ENCODE data around the gene MICA. TPM values are rescaled to one million over a fixed set of nuclear protein-coding genes. Genes with fewer than 3 reads are reported as not detected.
"Not testable (repeated sequence)": the region's sequence is repeated elsewhere in the genome, so short reads cannot be mapped to it uniquely, and the experiment has no call there.

Gene MICA
- total RNA-seq, 1 experiment from 2014 or later = 35.0 TPM

DNA sequence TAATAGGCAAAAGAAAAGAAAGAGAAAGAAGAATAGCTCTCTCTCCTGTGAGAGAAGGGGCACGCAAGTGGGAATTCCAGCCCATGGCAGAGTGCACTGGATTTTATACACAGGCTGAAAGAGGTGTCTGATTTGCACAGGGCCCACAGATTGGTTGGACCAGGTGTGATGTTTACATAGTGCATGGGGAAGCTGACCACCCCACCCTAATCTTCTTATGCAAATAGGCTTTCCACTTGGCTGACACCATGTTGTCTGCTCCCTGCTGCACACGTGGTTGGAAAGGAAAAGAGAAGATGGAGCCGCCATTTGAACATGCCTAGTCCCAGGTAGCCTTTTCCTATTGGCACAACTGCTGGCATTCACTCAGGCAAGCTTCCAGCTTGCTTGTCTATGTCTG is 20.2 kb downstream of the MICA start:
- no peaks in the 10 kb centered on the region for H4K20me1 ChIP-seq (ENCODE audit: low read length)
- POLR2A ChIA-PET (ENCODE audit: unreplicated experiment) = no interaction called here
- H3K27ac ChIP-seq (ENCODE audit: low read length) = no peak overlapping the region
- no peak overlapping the region for H3K4me2 ChIP-seq (ENCODE audit: low read length)
- no TSS peak for BruUV-seq (replicated peaks)
- TF ChIP-seq EZH2 (IDR thresholded peaks at IDR 0.05; ENCODE audit: low read length, unreplicated experiment) (no peak), EZH2phosphoT487 (IDR thresholded peaks at IDR 0.05; ENCODE audit: borderline replicate concordance, low read length) (no peak)
- TF ChIP-seq, protein P1, sequence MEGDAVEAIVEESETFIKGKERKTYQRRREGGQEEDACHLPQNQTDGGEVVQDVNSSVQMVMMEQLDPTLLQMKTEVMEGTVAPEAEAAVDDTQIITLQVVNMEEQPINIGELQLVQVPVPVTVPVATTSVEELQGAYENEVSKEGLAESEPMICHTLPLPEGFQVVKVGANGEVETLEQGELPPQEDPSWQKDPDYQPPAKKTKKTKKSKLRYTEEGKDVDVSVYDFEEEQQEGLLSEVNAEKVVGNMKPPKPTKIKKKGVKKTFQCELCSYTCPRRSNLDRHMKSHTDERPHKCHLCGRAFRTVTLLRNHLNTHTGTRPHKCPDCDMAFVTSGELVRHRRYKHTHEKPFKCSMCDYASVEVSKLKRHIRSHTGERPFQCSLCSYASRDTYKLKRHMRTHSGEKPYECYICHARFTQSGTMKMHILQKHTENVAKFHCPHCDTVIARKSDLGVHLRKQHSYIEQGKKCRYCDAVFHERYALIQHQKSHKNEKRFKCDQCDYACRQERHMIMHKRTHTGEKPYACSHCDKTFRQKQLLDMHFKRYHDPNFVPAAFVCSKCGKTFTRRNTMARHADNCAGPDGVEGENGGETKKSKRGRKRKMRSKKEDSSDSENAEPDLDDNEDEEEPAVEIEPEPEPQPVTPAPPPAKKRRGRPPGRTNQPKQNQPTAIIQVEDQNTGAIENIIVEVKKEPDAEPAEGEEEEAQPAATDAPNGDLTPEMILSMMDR (conservative IDR thresholded peaks at IDR 0.05; ENCODE audit: low read depth, low read length) = no peak
- CTCF ChIA-PET = no interaction called here
- no peaks in the 10 kb centered on the region for H3F3A ChIP-seq (ENCODE audit: low read length, unreplicated experiment)
- no peak overlapping the region for H2AFZ ChIP-seq (ENCODE audit: low read length)
- H3K79me2 ChIP-seq (ENCODE audit: low read length) = no peaks in the 10 kb centered on the region
- no peaks in the 10 kb centered on the region for H3K9me2 ChIP-seq (replicated peaks; ENCODE audit: low read length)
- no peaks in the 10 kb centered on the region for H3K36me3 ChIP-seq (ENCODE audit: low read depth, low read length)
- DNase-seq (no peak), ATAC-seq (no peak)
- no peaks in the 10 kb centered on the region for H3K4me1 ChIP-seq (ENCODE audit: insufficient read depth, low read length)
- no peaks in the 10 kb centered on the region for H3K9me3 ChIP-seq (ENCODE audit: low read length)
- H3K27me3 ChIP-seq (ENCODE audit: low read length) = no peaks in the 10 kb centered on the region
- H3K9ac ChIP-seq (ENCODE audit: low read length) = no peak overlapping the region
- intact Hi-C loops (cut with micrococcal nuclease) = no loop called here
- no peak overlapping the region for H3K4me3 ChIP-seq (ENCODE audit: low read length)

DNA sequence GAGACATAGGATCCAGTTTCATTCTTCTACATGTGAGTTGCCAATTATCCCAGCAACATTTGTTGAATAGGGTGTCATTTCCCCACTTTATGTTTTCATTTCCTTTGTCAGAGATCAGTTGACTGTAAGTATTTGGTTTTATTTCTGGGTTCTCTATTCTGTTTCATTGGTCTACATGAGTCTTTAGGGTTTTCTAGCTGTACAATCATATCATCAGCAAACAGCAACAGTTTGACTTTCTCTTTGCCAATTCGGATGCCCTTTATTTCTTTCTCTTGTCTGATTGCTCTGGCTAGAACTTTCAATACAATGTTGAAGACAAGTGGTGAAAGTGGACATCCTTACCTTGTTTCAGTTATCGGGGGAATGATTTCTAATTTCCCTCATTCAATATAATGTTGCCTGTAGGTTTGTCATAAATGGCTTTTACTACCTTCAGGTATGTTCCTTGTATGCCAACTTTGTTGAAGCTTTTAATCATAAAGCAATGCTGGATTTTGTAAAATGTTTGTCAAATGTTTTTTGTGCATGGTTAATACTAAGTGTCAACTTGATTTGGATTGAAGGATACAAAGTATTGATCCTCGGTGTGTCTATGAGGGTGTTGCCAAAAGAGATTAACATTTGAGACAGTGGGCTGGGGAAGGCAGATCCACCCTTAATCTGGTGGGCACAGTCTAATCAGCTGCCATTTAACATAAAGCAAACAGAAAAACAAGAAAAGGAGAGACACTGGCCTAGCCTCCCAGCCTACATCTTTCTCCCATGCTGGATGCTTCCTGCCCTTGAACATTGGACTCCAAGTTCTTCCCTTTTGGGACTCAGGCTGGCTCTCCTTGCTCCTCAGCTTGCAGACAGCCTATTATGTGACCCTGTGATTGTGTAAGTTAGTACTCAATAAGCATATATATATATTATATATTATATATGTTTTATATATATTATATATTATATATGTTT is 23.3 kb downstream of the MICA start:
- Histone ChIP-seq H3F3A (ENCODE audit: low read length, unreplicated experiment) (no peaks in the 10 kb centered on the region), H3K27ac (ENCODE audit: low read length) (no peak overlapping the region), H3K79me2 (ENCODE audit: low read length) (no peaks in the 10 kb centered on the region), H3K4me3 (ENCODE audit: low read length) (no peak overlapping the region), H3K4me1 (ENCODE audit: insufficient read depth, low read length) (no peaks in the 10 kb centered on the region), H3K9me2 (replicated peaks; ENCODE audit: low read length) (no peaks in the 10 kb centered on the region), H3K9ac (ENCODE audit: low read length) (no peak overlapping the region), H2AFZ (ENCODE audit: low read length) (no peak overlapping the region), H4K20me1 (ENCODE audit: low read length) (no peaks in the 10 kb centered on the region), H3K27me3 (ENCODE audit: low read length) (no peaks in the 10 kb centered on the region), H3K36me3 (ENCODE audit: low read depth, low read length) (no peaks in the 10 kb centered on the region), H3K4me2 (ENCODE audit: low read length) (no peak overlapping the region), H3K9me3 (ENCODE audit: low read length) (no peaks in the 10 kb centered on the region)
- TF ChIP-seq EZH2 (IDR thresholded peaks at IDR 0.05; ENCODE audit: low read length, unreplicated experiment) = no peak
- TF ChIP-seq EZH2phosphoT487 (IDR thresholded peaks at IDR 0.05; ENCODE audit: borderline replicate concordance, low read length) = no peak
- TF ChIP-seq, protein P1 (conservative IDR thresholded peaks at IDR 0.05; ENCODE audit: low read depth, low read length) = no peak
- no peak for DNase-seq
- ChIA-PET POLR2A (ENCODE audit: unreplicated experiment) (no interaction called here), CTCF (no interaction called here)
- no peak for ATAC-seq
- no TSS peak for BruUV-seq (replicated peaks)
- intact Hi-C loops (cut with micrococcal nuclease) = no loop called here

DNA sequence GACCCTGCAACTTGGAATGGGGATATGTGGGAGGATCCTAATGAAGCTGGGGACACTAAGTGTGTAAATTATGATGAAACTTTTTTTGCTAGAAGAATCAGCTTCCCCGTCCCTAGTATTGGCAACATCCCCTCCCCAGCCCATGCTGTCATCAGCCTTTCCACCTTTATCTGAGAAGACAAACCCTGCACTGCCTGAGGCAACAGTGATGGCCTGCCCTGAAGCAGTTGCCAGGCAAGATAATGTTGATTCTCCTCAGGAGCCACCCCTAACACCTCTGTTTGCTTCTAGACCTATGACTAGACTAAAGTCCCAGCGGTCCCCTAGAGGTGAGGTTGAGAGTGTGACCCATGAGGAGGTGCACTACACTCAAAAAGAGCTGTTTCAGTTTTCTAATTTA is 27.1 kb downstream of the MICA start:
- CTCF ChIA-PET = no interaction called here

DNA sequence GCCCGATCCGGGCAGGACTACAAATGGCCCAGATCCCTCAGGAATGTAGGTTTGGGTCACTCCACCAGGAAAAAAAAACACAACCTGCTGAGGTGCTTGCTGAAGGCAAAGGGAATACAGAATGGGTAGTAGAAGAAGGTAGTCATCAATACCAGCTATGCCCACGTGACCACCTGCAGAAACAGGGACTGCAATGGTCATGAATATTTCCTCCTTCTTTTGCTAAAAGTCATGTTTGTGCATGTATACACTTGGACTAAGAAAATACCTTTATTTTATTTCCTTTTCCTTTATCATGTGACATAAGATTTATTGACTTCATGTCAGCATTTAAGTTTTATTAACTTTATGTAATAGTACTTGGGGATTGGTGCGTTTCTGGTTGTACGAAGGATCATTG is 31.7 kb downstream of the MICA start:
- H3K79me2 ChIP-seq (ENCODE audit: low read length); ATAC-seq; H3K36me3 ChIP-seq (ENCODE audit: low read depth, low read length); BruUV-seq (replicated peaks); DNase-seq; H3K4me3 ChIP-seq (ENCODE audit: low read length); H3K4me1 ChIP-seq (ENCODE audit: insufficient read depth, low read length); H4K20me1 ChIP-seq (ENCODE audit: low read length); H3K9me2 ChIP-seq (replicated peaks; ENCODE audit: low read length); H3K4me2 ChIP-seq (ENCODE audit: low read length); intact Hi-C loops (cut with micrococcal nuclease); H2AFZ ChIP-seq (ENCODE audit: low read length); H3K27ac ChIP-seq (ENCODE audit: low read length); H3K27me3 ChIP-seq (ENCODE audit: low read length); H3K9ac ChIP-seq (ENCODE audit: low read length); H3F3A ChIP-seq (ENCODE audit: low read length, unreplicated experiment); POLR2A ChIA-PET (ENCODE audit: unreplicated experiment); H3K9me3 ChIP-seq (ENCODE audit: low read length): not testable (repeated sequence)
- CTCF ChIA-PET = interaction anchor here (0.6 to 0.7 kb wide), 2 partner anchors 27 to 147 kb away, joined by 3 read pairs; partner anchors contain the start of gene LTB

More for the DNA sequence above, 27.1 kb downstream of the MICA start:
- no TSS peak for BruUV-seq (replicated peaks)
- Histone ChIP-seq H3K36me3 (ENCODE audit: low read depth, low read length) (no peaks in the 10 kb centered on the region), H3K9ac (ENCODE audit: low read length) (no peak overlapping the region), H2AFZ (ENCODE audit: low read length) (no peak overlapping the region), H3K4me1 (ENCODE audit: insufficient read depth, low read length) (no peaks in the 10 kb centered on the region), H3F3A (ENCODE audit: low read length, unreplicated experiment) (no peaks in the 10 kb centered on the region), H3K9me3 (ENCODE audit: low read length) (no peaks in the 10 kb centered on the region), H3K9me2 (replicated peaks; ENCODE audit: low read length) (no peaks in the 10 kb centered on the region), H3K27me3 (ENCODE audit: low read length) (no peaks in the 10 kb centered on the region), H3K79me2 (ENCODE audit: low read length) (no peaks in the 10 kb centered on the region), H4K20me1 (ENCODE audit: low read length) (no peaks in the 10 kb centered on the region), H3K4me2 (ENCODE audit: low read length) (no peak overlapping the region), H3K27ac (ENCODE audit: low read length) (no peak overlapping the region), H3K4me3 (ENCODE audit: low read length) (no peak overlapping the region)
- intact Hi-C loops (cut with micrococcal nuclease) = no loop called here
- POLR2A ChIA-PET (ENCODE audit: unreplicated experiment) = no interaction called here
- DNase-seq (no peak), ATAC-seq (no peak)
- TF ChIP-seq, protein P1 (conservative IDR thresholded peaks at IDR 0.05; ENCODE audit: low read depth, low read length) = no peak
- TF ChIP-seq EZH2phosphoT487 (IDR thresholded peaks at IDR 0.05; ENCODE audit: borderline replicate concordance, low read length) (no peak), EZH2 (IDR thresholded peaks at IDR 0.05; ENCODE audit: low read length, unreplicated experiment) (no peak)
